ENCODE measurements around the gene TTC9.

TTC9 gene

GRCh38 chr14:70665448-70666360 is 24.0 kb downstream of the TTC9 start:
- no peak; the same call in 2 of the 3 replicates for ATAC-seq
- TF ChIP-seq BACH2 (CRISPR knock-in tag; IDR thresholded peaks at IDR 0.05; ENCODE audit: borderline replicate concordance): no peak
- TF ChIP-seq CSRNP3 (CRISPR knock-in tag; IDR thresholded peaks at IDR 0.05): no peak
- no peak for TF ChIP-seq TCF4 (CRISPR knock-in tag; IDR thresholded peaks at IDR 0.05; ENCODE audit: borderline replicate concordance)
- no peak for TF ChIP-seq OSR1 (CRISPR knock-in tag; IDR thresholded peaks at IDR 0.05)
- TF ChIP-seq SNAI2 (CRISPR knock-in tag; IDR thresholded peaks at IDR 0.05): no peak
- no peak for TF ChIP-seq RARB (CRISPR knock-in tag; IDR thresholded peaks at IDR 0.05)
- no peak for TF ChIP-seq GLIS3 (CRISPR knock-in tag; IDR thresholded peaks at IDR 0.05)
- TF ChIP-seq ARNTL (CRISPR knock-in tag; IDR thresholded peaks at IDR 0.05; ENCODE audit: borderline replicate concordance, low read depth): no peak
- TF ChIP-seq ZC3H10 (CRISPR knock-in tag; IDR thresholded peaks at IDR 0.05): no peak
- TF ChIP-seq ZFP3 (CRISPR knock-in tag; IDR thresholded peaks at IDR 0.05): no peak
- TF ChIP-seq TOX (CRISPR knock-in tag; IDR thresholded peaks at IDR 0.05; ENCODE audit: borderline replicate concordance): no peak
- no peak for TF ChIP-seq ZNF70 (CRISPR knock-in tag; IDR thresholded peaks at IDR 0.05)

- TF ChIP-seq ISL1 (CRISPR knock-in tag; IDR thresholded peaks at IDR 0.05): peak; percentile 40; the same call in 1 of the 2 replicates
- no peak for TF ChIP-seq ARNTL (CRISPR knock-in tag; IDR thresholded peaks at IDR 0.05; ENCODE audit: borderline replicate concordance, low read depth)
- no peak for TF ChIP-seq ESRRG (CRISPR knock-in tag; IDR thresholded peaks at IDR 0.05)
- no peak for TF ChIP-seq ZNF565 (CRISPR knock-in tag; conservative IDR thresholded peaks at IDR 0.05; ENCODE audit: low read depth)
- ATAC-seq: no peak; the same call in 1 of the 3 replicates
Observed at GRCh38 chr14:70666361-70666686, 24.6 kb downstream of the TTC9 start.

GRCh38 chr14:70670992-70671651 is 29.4 kb downstream of the TTC9 start:
- TF ChIP-seq ZFP3 (CRISPR knock-in tag; IDR thresholded peaks at IDR 0.05) (no peak), POU6F1 (CRISPR knock-in tag; IDR thresholded peaks at IDR 0.05; ENCODE audit: borderline replicate concordance, low read depth) (no peak), GLIS3 (CRISPR knock-in tag; IDR thresholded peaks at IDR 0.05) (no peak), TOX (CRISPR knock-in tag; IDR thresholded peaks at IDR 0.05; ENCODE audit: borderline replicate concordance) (no peak), ISL1 (CRISPR knock-in tag; IDR thresholded peaks at IDR 0.05) (no peak), SNAI2 (CRISPR knock-in tag; IDR thresholded peaks at IDR 0.05) (no peak), TSHZ2 (CRISPR knock-in tag; IDR thresholded peaks at IDR 0.05) (no peak), RARB (CRISPR knock-in tag; IDR thresholded peaks at IDR 0.05) (no peak), ZNF70 (CRISPR knock-in tag; IDR thresholded peaks at IDR 0.05) (no peak), ZFP30 (CRISPR knock-in tag; IDR thresholded peaks at IDR 0.05) (no peak)

GRCh38 chr14:70671652-70672644 is 30.2 kb downstream of the TTC9 start:
- no peak for ATAC-seq
- TF ChIP-seq OSR1 (CRISPR knock-in tag; IDR thresholded peaks at IDR 0.05) (no peak), POU6F1 (CRISPR knock-in tag; IDR thresholded peaks at IDR 0.05; ENCODE audit: borderline replicate concordance, low read depth) (no peak)

More at GRCh38 chr14:70670992-70671651, 29.4 kb downstream of the TTC9 start:
- no peak; the same call in 2 of the 3 replicates for ATAC-seq
